OCI-LY3 (cell line): ENCODE measurements around the gene CCDC27.

Experiments used
- EZH2phosphoT487 ChIP-seq: fragments of 200-600 bp; shearing (Covaris generic); IDR thresholded peaks from 2 replicates; pipeline ENCODE4 v1.6.1; 2018; ENCODE audit warnings: antibody characterized with exemption, mixed run types, low read depth
- TF ChIP-seq, protein P1 (sequence below): fragments of 200-600, 300-600 bp; sonication (generic); IDR thresholded peaks from 2 replicates; pipeline ENCODE4 v1.5.1; 2014; ENCODE audit warnings: antibody characterized with exemption, low read length, low read depth

DNA sequence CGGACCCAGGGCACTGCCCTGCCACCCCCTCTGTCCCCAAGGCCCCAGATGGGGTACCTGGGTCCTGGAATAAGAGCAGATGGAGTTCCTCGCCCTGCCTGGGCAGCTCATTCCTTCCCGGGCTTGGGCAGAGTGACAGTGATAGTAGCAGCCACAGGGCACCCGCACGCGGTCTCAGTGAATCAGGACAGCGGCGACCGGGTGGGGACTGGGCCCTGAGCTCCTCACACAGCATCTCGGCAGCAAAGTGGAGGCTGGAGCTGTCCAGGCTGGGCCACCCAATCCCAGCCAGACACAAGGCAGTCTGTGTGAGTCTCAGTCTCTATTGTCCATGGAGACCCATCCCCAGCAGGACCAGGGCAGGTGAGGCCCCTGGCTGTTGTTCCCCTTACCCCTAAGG is 37.4 kb upstream of the CCDC27 start:
- TF ChIP-seq, protein P1, sequence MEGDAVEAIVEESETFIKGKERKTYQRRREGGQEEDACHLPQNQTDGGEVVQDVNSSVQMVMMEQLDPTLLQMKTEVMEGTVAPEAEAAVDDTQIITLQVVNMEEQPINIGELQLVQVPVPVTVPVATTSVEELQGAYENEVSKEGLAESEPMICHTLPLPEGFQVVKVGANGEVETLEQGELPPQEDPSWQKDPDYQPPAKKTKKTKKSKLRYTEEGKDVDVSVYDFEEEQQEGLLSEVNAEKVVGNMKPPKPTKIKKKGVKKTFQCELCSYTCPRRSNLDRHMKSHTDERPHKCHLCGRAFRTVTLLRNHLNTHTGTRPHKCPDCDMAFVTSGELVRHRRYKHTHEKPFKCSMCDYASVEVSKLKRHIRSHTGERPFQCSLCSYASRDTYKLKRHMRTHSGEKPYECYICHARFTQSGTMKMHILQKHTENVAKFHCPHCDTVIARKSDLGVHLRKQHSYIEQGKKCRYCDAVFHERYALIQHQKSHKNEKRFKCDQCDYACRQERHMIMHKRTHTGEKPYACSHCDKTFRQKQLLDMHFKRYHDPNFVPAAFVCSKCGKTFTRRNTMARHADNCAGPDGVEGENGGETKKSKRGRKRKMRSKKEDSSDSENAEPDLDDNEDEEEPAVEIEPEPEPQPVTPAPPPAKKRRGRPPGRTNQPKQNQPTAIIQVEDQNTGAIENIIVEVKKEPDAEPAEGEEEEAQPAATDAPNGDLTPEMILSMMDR, result no peak
- TF ChIP-seq EZH2phosphoT487, result no peak
